Tibial nerve (tissue), 4 donors: Measurements from ENCODE around the gene WSCD2. TPM values are rescaled to one million over a fixed set of nuclear protein-coding genes. Genes with fewer than 3 reads are reported as not detected.

ENCODE experiments used
- DNase-seq, 2 donors: peaks; one replicate each; pipeline ENCODE4 v3.0.0-alpha.2; 2019; ENCODE audit warnings: low spot score in 2 of 2
- H3K27ac ChIP-seq, 4 donors: fragments of 200-600 bp; sonication (generic) in 3 of 4; one replicate each; pipeline ENCODE4 v1.5.1; 2017 to 2019; ENCODE audit warnings: mild to moderate bottlenecking in 1 of 4
- H3K27me3 ChIP-seq, 2 donors: fragments of 200-600 bp; sonication (generic) in 1 of 2; one replicate each; pipeline versions ENCODE4 v1.5.1 to v1.6.0; 2017 to 2019
- H3K36me3 ChIP-seq, 3 donors: fragments of 200-600 bp; sonication (generic); one replicate each; pipeline ENCODE4 v1.5.1; 2018 to 2019
- H3K4me1 ChIP-seq, 4 donors: fragments of 200-600 bp; sonication (generic) in 3 of 4; one replicate each; pipeline ENCODE4 v1.5.1; 2017 to 2019
- H3K4me3 ChIP-seq, 4 donors: fragments of 200-600 bp; sonication (generic) in 3 of 4; one replicate each; pipeline ENCODE4 v1.5.1; 2017 to 2019; ENCODE audit warnings: mild to moderate bottlenecking in 1 of 4, moderate library complexity in 1 of 4
- H3K9me3 ChIP-seq, 4 donors: fragments of 200-600 bp; sonication (generic) in 3 of 4; one replicate each; pipeline ENCODE4 v1.5.1; 2017 to 2019
- CTCF ChIP-seq, 5 experiments: fragments of 200-600 bp in 3 of 5; fragments of 450-650 bp in 2 of 5; sonication (generic) in 3 of 5; IDR thresholded peaks; one replicate each; pipeline ENCODE4 v1.5.1; 2016 to 2019; ENCODE audit warnings: antibody characterized with exemption in 5 of 5, mild to moderate bottlenecking in 3 of 5, moderate library complexity in 2 of 5
- EP300 ChIP-seq, 2 donors: sonication (generic); formaldehyde crosslinking; IDR thresholded peaks; one replicate each; pipeline ENCODE4 v1.6.1; 2017; ENCODE audit warnings: antibody characterized with exemption in 2 of 2, mild to moderate bottlenecking in 1 of 2
- POLR2A ChIP-seq, 2 donors: fragments of 450-650 bp; IDR thresholded peaks; one replicate each; pipeline ENCODE4 v1.6.1; 2017; ENCODE audit warnings: antibody characterized with exemption in 2 of 2, mild to moderate bottlenecking in 2 of 2, moderate library complexity in 2 of 2
- WGBS, 2 donors: methylation state at CpG; one replicate each; pipeline ENCODE4 v1.1.5; 2018; 5-methylcytosine and 5-hydroxymethylcytosine counted together
- total RNA-seq, 4 donors: library from RNA; depleted of rRNA; stranded (reverse); fragments of >200 nt; gene quantifications; one replicate each; pipeline ENCODE4 v1.1.0, GENCODE V29; 2016

Gene WSCD2
- total RNA-seq, 4 donors from 2014 or later: 4.2 to 38.9 (median 20.8) TPM

- H3K4me3 ChIP-seq: no peak overlapping the region
- H3K9me3 ChIP-seq: peaks cover 0 to 6% (median 0%) of the 10 kb centered on the region in 4 donors
- no peak overlapping the region for H3K27ac ChIP-seq
- H3K36me3 ChIP-seq: no peaks in the 10 kb centered on the region
- no peaks in the 10 kb centered on the region for H3K27me3 ChIP-seq
- WGBS, 2 donors: 94 to 98% methylated on average over 3 of the region's 3 CpGs
- DNase-seq: no peak
- H3K4me1 ChIP-seq: no peaks in the 10 kb centered on the region
- TF ChIP-seq CTCF (IDR thresholded peaks at IDR 0.05) (no peak), POLR2A (IDR thresholded peaks at IDR 0.05) (no peak), EP300 (IDR thresholded peaks at IDR 0.05) (no peak)
Measured at GRCh38 chr12:108238474-108238873, 109.4 kb downstream of the WSCD2 start.

- WGBS, 2 donors: 64 to 83% methylated on average over 2 of the region's 2 CpGs
- no peaks in the 10 kb centered on the region for H3K4me1 ChIP-seq
- no peak for DNase-seq
- peaks cover 0 to 6% (median 0%) of the 10 kb centered on the region in 4 donors for H3K9me3 ChIP-seq
- no peak overlapping the region for H3K4me3 ChIP-seq
- no peaks in the 10 kb centered on the region for H3K36me3 ChIP-seq
- H3K27me3 ChIP-seq: no peaks in the 10 kb centered on the region
- no peak overlapping the region for H3K27ac ChIP-seq
- no peak for TF ChIP-seq EP300 (IDR thresholded peaks at IDR 0.05)
Measured at GRCh38 chr12:108239378-108239777, 110.3 kb downstream of the WSCD2 start.

- Histone ChIP-seq H3K4me3 (no peak overlapping the region), H3K4me1 (no peaks in the 10 kb centered on the region), H3K27me3 (no peaks in the 10 kb centered on the region), H3K27ac (no peak overlapping the region), H3K36me3 (no peaks in the 10 kb centered on the region), H3K9me3 (peaks cover 0 to 6% (median 0%) of the 10 kb centered on the region in 4 donors)
- no peak for DNase-seq
- 57 to 60% methylated on average over 29 to 34 of the region's 34 CpGs for WGBS, 2 donors
- no peak for TF ChIP-seq EP300 (IDR thresholded peaks at IDR 0.05)
- no peak for TF ChIP-seq POLR2A (IDR thresholded peaks at IDR 0.05)
- no peak for TF ChIP-seq CTCF (IDR thresholded peaks at IDR 0.05)
Measured at GRCh38 chr12:108240027-108240785, 111.1 kb downstream of the WSCD2 start.

- no peaks in the 10 kb centered on the region for H3K4me1 ChIP-seq
Measured at GRCh38 chr12:108240928-108241327, 111.8 kb downstream of the WSCD2 start.

GRCh38 chr12:108241986-108242703, 113.1 kb downstream of the WSCD2 start:
- TF ChIP-seq EP300 (IDR thresholded peaks at IDR 0.05): no peak
- no peak for TF ChIP-seq CTCF (IDR thresholded peaks at IDR 0.05)
- no peak for TF ChIP-seq POLR2A (IDR thresholded peaks at IDR 0.05)
- Histone ChIP-seq H3K4me1 (no peaks in the 10 kb centered on the region), H3K27me3 (no peaks in the 10 kb centered on the region), H3K27ac (no peak overlapping the region), H3K36me3 (no peaks in the 10 kb centered on the region), H3K9me3 (peaks cover 0 to 4% (median 0%) of the 10 kb centered on the region in 4 donors), H3K4me3 (no peak overlapping the region)
- WGBS, 2 donors: 48 to 50% methylated on average over 10 of the region's 10 CpGs
- no peak for DNase-seq

More at GRCh38 chr12:108240928-108241327, 111.8 kb downstream of the WSCD2 start:
- no peak for TF ChIP-seq EP300 (IDR thresholded peaks at IDR 0.05)
- no peak for TF ChIP-seq POLR2A (IDR thresholded peaks at IDR 0.05)
- TF ChIP-seq CTCF (IDR thresholded peaks at IDR 0.05): no peak
- WGBS, 2 donors: 80 to 96% methylated on average over 3 to 4 of the region's 4 CpGs
- Histone ChIP-seq H3K4me3 (no peak overlapping the region), H3K27ac (no peak overlapping the region), H3K27me3 (no peaks in the 10 kb centered on the region), H3K36me3 (no peaks in the 10 kb centered on the region), H3K9me3 (peaks cover 0 to 6% (median 0%) of the 10 kb centered on the region in 4 donors)
- no peak for DNase-seq
